IMR-90 (cell line): Measurements from ENCODE around the gene MAML1. TPM values are rescaled to one million over a fixed set of nuclear protein-coding genes. Genes with fewer than 3 reads are reported as not detected.
"Not testable (repeated sequence)": the region's sequence is repeated elsewhere in the genome, so short reads cannot be mapped to it uniquely, and the experiment has no call there.

Experiments used
- ATAC-seq: fragments of 200-7000 bp; cut with Tn5 transposase; 2 replicates; pipeline ENCODE4 v1.9.1; 2020; ENCODE audit warnings: low read depth, mild to moderate bottlenecking, moderate library complexity
- BruUV-seq: library from RNA; stranded (reverse); fragments of 400-500 nt; replicated peaks from 2 replicates; lab custom pipeline; 2021; lab: Mats Ljungman, UMichigan
- CTCF ChIA-PET: fragments of 300-600 bp; formaldehyde crosslinking; extraction: SDS; loops from one replicate; lab custom pipeline; 2021; ENCODE audit warnings: antibody characterized with exemption; lab: Yijun Ruan, JAX
- POLR2A ChIA-PET: fragments of 300-600 bp; sonication (Branson Sonifier 250); formaldehyde crosslinking; loops from one replicate; lab custom pipeline; 2022; ENCODE audit warnings: antibody characterized with exemption; ENCODE audit not compliant: unreplicated experiment; lab: Charles Lee
- DNase-seq: peaks from one replicate; pipeline ENCODE4 v3.0.0; 2013
- H2AFZ ChIP-seq: replicated peaks from 2 replicates; pipeline ENCODE3; 2013; ENCODE audit warnings: low read length, mild to moderate bottlenecking; ENCODE audit not compliant: poor library complexity
- H2AK5ac ChIP-seq: 2 replicates; pipeline ENCODE4 v1.6.1; 2013; ENCODE audit warnings: low read depth, low read length, inconsistent platforms
- H2AK9ac ChIP-seq: replicated peaks from 2 replicates; pipeline ENCODE3; 2013; ENCODE audit warnings: mild to moderate bottlenecking, low read depth, low read length, moderate library complexity; ENCODE audit not compliant: poor library complexity
- H2BK120ac ChIP-seq: 2 replicates; pipeline ENCODE4 v1.6.1; 2013; ENCODE audit warnings: low read depth, low read length, inconsistent platforms
- H2BK15ac ChIP-seq: 3 replicates; pipeline ENCODE4 v1.6.1; 2013; ENCODE audit warnings: low read depth, low read length, inconsistent platforms
- H2BK20ac ChIP-seq: 2 replicates; pipeline ENCODE4 v1.6.1; 2013; ENCODE audit warnings: low read depth, mild to moderate bottlenecking, inconsistent platforms, low read length, moderate library complexity
- H2BK5ac ChIP-seq: 2 replicates; pipeline ENCODE4 v1.6.1; 2013; ENCODE audit warnings: mild to moderate bottlenecking, low read depth, low read length, inconsistent platforms; ENCODE audit not compliant: poor library complexity, severe bottlenecking
- H3K14ac ChIP-seq: replicated peaks from 2 replicates; pipeline ENCODE4 v1.6.1; 2013; ENCODE audit warnings: low read depth, low read length, inconsistent platforms
- H3K18ac ChIP-seq: 2 replicates; pipeline ENCODE4 v1.6.1; 2013; ENCODE audit warnings: low read depth, low read length, control low read depth
- H3K23ac ChIP-seq: 2 replicates; pipeline ENCODE4 v1.6.1; 2013; ENCODE audit warnings: low read depth, low read length, inconsistent platforms
- H3K27ac ChIP-seq: 2 replicates; pipeline ENCODE4 v1.5.1; 2013; ENCODE audit warnings: mild to moderate bottlenecking, control low read depth, low read length; ENCODE audit not compliant: insufficient read depth
- H3K27me3 ChIP-seq: 2 replicates; pipeline ENCODE4 v1.6.1; 2013; ENCODE audit warnings: low read length; ENCODE audit not compliant: control insufficient read depth, insufficient read depth
- H3K36me3 ChIP-seq: 2 replicates; pipeline ENCODE4 v1.6.1; 2013; ENCODE audit warnings: low read length, mixed read lengths; ENCODE audit not compliant: control insufficient read depth, insufficient read depth
- H3K4ac ChIP-seq: 2 replicates; pipeline ENCODE4 v1.6.1; 2013; ENCODE audit warnings: low read depth, low read length, inconsistent platforms
- H3K4me1 ChIP-seq: 2 replicates; pipeline ENCODE4 v1.6.1; 2013; ENCODE audit warnings: low read length, mixed read lengths; ENCODE audit not compliant: control insufficient read depth, insufficient read depth
- H3K4me2 ChIP-seq: 2 replicates; pipeline ENCODE4 v1.6.1; 2013; ENCODE audit warnings: low read depth, mild to moderate bottlenecking, control low read depth, low read length, moderate library complexity
- H3K4me3 ChIP-seq: 2 replicates; pipeline ENCODE4 v1.5.1; 2013; ENCODE audit warnings: low read depth, mild to moderate bottlenecking, control low read depth, low read length, moderate library complexity; ENCODE audit not compliant: insufficient read depth
- H3K56ac ChIP-seq: 2 replicates; pipeline ENCODE4 v1.6.1; 2013; ENCODE audit warnings: low read length, inconsistent platforms; ENCODE audit not compliant: insufficient read depth; ENCODE audit errors: extremely low read depth
- H3K79me1 ChIP-seq, 2 experiments: 2 replicates each; pipeline ENCODE4 v1.6.1; 2013; ENCODE audit warnings: low read length in 2 of 2, inconsistent platforms in 1 of 2, low read depth in 1 of 2
- H3K9ac ChIP-seq: 2 replicates; pipeline ENCODE4 v1.6.1; 2013; ENCODE audit warnings: low read depth, low read length, control low read depth
- H3K9me1 ChIP-seq: 2 replicates; pipeline ENCODE4 v1.6.1; 2013; ENCODE audit warnings: low read length, inconsistent platforms; ENCODE audit not compliant: insufficient read depth
- H3K9me3 ChIP-seq: 2 replicates; pipeline ENCODE4 v1.6.1; 2013; ENCODE audit warnings: low read length; ENCODE audit not compliant: control insufficient read depth, insufficient read depth
- H4K20me1 ChIP-seq: 2 replicates; pipeline ENCODE4 v1.6.1; 2013; ENCODE audit warnings: low read length, inconsistent platforms; ENCODE audit not compliant: insufficient read depth
- H4K5ac ChIP-seq: 2 replicates; pipeline ENCODE4 v1.6.1; 2013; ENCODE audit warnings: mild to moderate bottlenecking, low read depth, low read length, control low read depth
- H4K8ac ChIP-seq, 2 experiments: 2 replicates each; pipeline ENCODE4 v1.6.1; 2013; ENCODE audit warnings: low read depth in 2 of 2, low read length in 2 of 2, control low read depth in 1 of 2, inconsistent platforms in 1 of 2
- H4K91ac ChIP-seq: 2 replicates; pipeline ENCODE4 v1.6.1; 2013; ENCODE audit warnings: low read depth, low read length, inconsistent platforms; ENCODE audit not compliant: insufficient read depth
- WGBS, 2 experiments: methylation state at CpG; one replicate each; pipeline versions ENCODE4 v1.1.5 to v1.1.7; 2013; ENCODE audit warnings: missing lambda C conversion rate in 2 of 2; ENCODE audit not compliant: insufficient read length in 1 of 2; ENCODE audit errors: extremely low coverage in 2 of 2; 5-methylcytosine and 5-hydroxymethylcytosine counted together
- dilution Hi-C: fragments of 300-500 bp; cut with HindIII; formaldehyde crosslinking; loops from one replicate; pipeline ENCODE4 v1.14.3; 2018; ENCODE audit warnings: low sequenced_read_pairs; ENCODE audit not compliant: unreplicated experiment
- in situ Hi-C: fragments of 300-500 bp; cut with MboI; formaldehyde crosslinking; loops from 3 replicates; pipeline ENCODE4 v1.14.3; 2019; ENCODE audit warnings: low sequenced_read_pairs, inconsistent platforms, mixed read lengths
- intact Hi-C: fragments of 100-400 bp; cut with micrococcal nuclease; formaldehyde crosslinking; loops from 2 replicates; pipeline ENCODE4 v1.10.0; 2022
- polyA plus RNA-seq, 3 experiments: library from polyadenylated mRNA; depleted of rRNA; stranded (reverse); fragments of >200 nt; gene quantifications; 2 replicates each; pipeline ENCODE4 v1.2.3, GENCODE V29; 2012; ENCODE audit warnings: low replicate concordance in 1 of 3
- total RNA-seq: library from RNA; depleted of rRNA; stranded (reverse); fragments of >200 nt; gene quantifications from 2 replicates; pipeline ENCODE4 v1.2.3, GENCODE V29; 2012

Gene MAML1
- total and polyA plus RNA-seq, 2 of the 4 experiments (the other 2 are of a cell fraction), result 4.7 to 10.2 TPM

- H4K8ac ChIP-seq, result peak overlapping the region; percentile 98
- H3K9me1 ChIP-seq, CTCF ChIA-PET, H2AK9ac ChIP-seq, DNase-seq, H3K4me1 ChIP-seq, H3K9me3 ChIP-seq, H2BK20ac ChIP-seq, H2AFZ ChIP-seq, POLR2A ChIA-PET, in situ Hi-C loops, H3K27me3 ChIP-seq, dilution Hi-C loops, ATAC-seq, BruUV-seq: not testable (repeated sequence)
- H2AK5ac ChIP-seq, result peak overlapping the region; percentile 91; the same call in 1 of the 2 replicates
- H4K5ac ChIP-seq, result peak overlapping the region; percentile 95
- H3K4me3 ChIP-seq, result peak overlapping the region; percentile 53
- intact Hi-C loops, result loop anchor here (5.0 kb wide), 2 partner anchors 35 to 75 kb away; partner anchors contain the start of genes HNRNPH1 and MAML1
- 0 out of 2 replicates have a peak overlapping the region, but pooled peaks have one; percentile 52 for H2BK120ac ChIP-seq
- H4K91ac ChIP-seq, result peak overlapping the region; percentile 85; the same call in 1 of the 2 replicates
- peak overlapping the region; percentile 97 for H3K56ac ChIP-seq
- peak overlapping the region; percentile 83 for H3K27ac ChIP-seq
- H3K9ac ChIP-seq, result peak overlapping the region; percentile 80
- peaks cover 26% of the 10 kb centered on the region for H4K20me1 ChIP-seq
- peak overlapping the region; percentile 94 for H2BK5ac ChIP-seq
- H3K18ac ChIP-seq, result peak overlapping the region; percentile 93; the same call in 1 of the 2 replicates
- peaks cover 12% of the 10 kb centered on the region for H3K36me3 ChIP-seq
- H3K14ac ChIP-seq, result peak overlapping the region; percentile 99; the same call in 1 of the 2 replicates
- H3K4me2 ChIP-seq, result peak overlapping the region; percentile 88
- 0 out of 3 replicates have a peak overlapping the region, but pooled peaks have one; percentile 81 for H2BK15ac ChIP-seq
- H3K23ac ChIP-seq, result peak overlapping the region; percentile 98; the same call in 1 of the 2 replicates
- peaks cover 16 to 28% of the 10 kb centered on the region in 2 experiments for H3K79me1 ChIP-seq
- no CpG with 5 or more reads among the region's 15 CpGs for WGBS, 2 experiments
- H3K4ac ChIP-seq, result peak overlapping the region; percentile 96; the same call in 1 of the 2 replicates
These were observed 35.1 kb upstream of the MAML1 start for GRCh38 chr5:179697543-179697942.
